Esophagus muscularis mucosa (tissue), 4 donors: ENCODE measurements around the gene DDX21. TPM values are rescaled to one million over a fixed set of nuclear protein-coding genes. Genes with fewer than 3 reads are reported as not detected.
A peak's percentile ranks its signal among the peaks of the same experiment; 100 is the strongest.

ENCODE experiments used
- DNase-seq: peaks from one replicate; pipeline ENCODE4 v3.0.0-alpha.2; 2017; ENCODE audit errors: extremely low spot score
- H3K27ac ChIP-seq, 4 donors: fragments of 200-600 bp; sonication (generic); replicated peaks in 1 of 4; 1 replicate in 3 of 4; 2 replicates in 1 of 4; pipeline ENCODE4 v1.5.1; 2016 to 2019; ENCODE audit warnings: mild to moderate bottlenecking in 1 of 4
- H3K27me3 ChIP-seq, 4 donors: fragments of 200-600 bp; sonication (generic); one replicate each; pipeline versions ENCODE4 v1.5.1 to v1.6.0; 2016 to 2019
- H3K36me3 ChIP-seq, 4 donors: fragments of 200-600 bp; sonication (generic); one replicate each; pipeline ENCODE4 v1.5.1; 2016 to 2019
- H3K4me1 ChIP-seq, 4 donors: fragments of 200-600 bp; sonication (generic); one replicate each; pipeline ENCODE4 v1.5.1; 2016 to 2019
- H3K4me3 ChIP-seq, 4 donors: fragments of 200-600 bp; sonication (generic); 1 replicate in 2 of 4; 2 replicates in 2 of 4; pipeline ENCODE4 v1.5.1; 2016 to 2019; ENCODE audit warnings: mild to moderate bottlenecking in 4 of 4, moderate library complexity in 1 of 4
- H3K9me3 ChIP-seq, 4 donors: fragments of 200-600 bp; sonication (generic); 1 replicate in 3 of 4; 2 replicates in 1 of 4; pipeline ENCODE4 v1.5.1; 2016 to 2019
- EP300 ChIP-seq: sonication (generic); formaldehyde crosslinking; IDR thresholded peaks from one replicate; pipeline ENCODE4 v1.6.1; 2017; ENCODE audit warnings: antibody characterized with exemption
- POLR2A ChIP-seq: fragments of 450-650 bp; IDR thresholded peaks from one replicate; pipeline ENCODE4 v1.6.1; 2017; ENCODE audit warnings: antibody characterized with exemption, moderate library complexity, mild to moderate bottlenecking, low read depth
- POLR2AphosphoS5 ChIP-seq, 2 donors: sonication (generic); formaldehyde crosslinking; IDR thresholded peaks; one replicate each; pipeline ENCODE4 v1.6.1; 2017; ENCODE audit warnings: antibody characterized with exemption in 2 of 2
- WGBS: methylation state at CpG from one replicate; pipeline ENCODE4 v1.1.5; 2018; 5-methylcytosine and 5-hydroxymethylcytosine counted together
- intact Hi-C: fragments of 100-400 bp; cut with DNase I; formaldehyde crosslinking; loops from one replicate; pipeline ENCODE4 v1.15.1; 2023
- total RNA-seq, 4 donors: library from RNA; depleted of rRNA; stranded (reverse); fragments of >200 nt; gene quantifications; one replicate each; pipeline versions ENCODE4 v1.1.0 to v1.2.1, GENCODE V29; 2016
- TF ChIP-seq, protein P1 (sequence below), 3 experiments: fragments of 200-600 bp in 2 of 3; fragments of 450-650 bp in 1 of 3; sonication (generic) in 2 of 3; IDR thresholded peaks; one replicate each; pipeline ENCODE4 v1.5.1; 2017 to 2019; ENCODE audit warnings: antibody characterized with exemption in 3 of 3, mild to moderate bottlenecking in 2 of 3, moderate library complexity in 1 of 3

DDX21 gene
- total RNA-seq, 4 donors from 2014 or later: 26.5 to 98.9 (median 30.8) TPM

- Histone ChIP-seq H3K4me3 (peak within 1 kb of the TSS; percentile 75 to 97 (median 80)), H3K4me1 (peaks cover 44 to 55% (median 50%) of the 10 kb centered on the region in 4 donors), H3K36me3 (peaks cover 6 to 22% (median 13%) of the 10 kb centered on the region in 4 donors), H3K27me3 (no peaks in the 10 kb centered on the region), H3K27ac (peak within 1 kb of the TSS; percentile 84 to 89 (median 88)), H3K9me3 (no peaks in the 10 kb centered on the region)
- 0% methylated on average over 33 of the region's 62 CpGs for WGBS
- TF ChIP-seq EP300 (no peak), POLR2AphosphoS5 (IDR thresholded peaks at IDR 0.05) (peak; percentile 97 to 98), POLR2A (peak; percentile 32)
- TF ChIP-seq, protein P1, sequence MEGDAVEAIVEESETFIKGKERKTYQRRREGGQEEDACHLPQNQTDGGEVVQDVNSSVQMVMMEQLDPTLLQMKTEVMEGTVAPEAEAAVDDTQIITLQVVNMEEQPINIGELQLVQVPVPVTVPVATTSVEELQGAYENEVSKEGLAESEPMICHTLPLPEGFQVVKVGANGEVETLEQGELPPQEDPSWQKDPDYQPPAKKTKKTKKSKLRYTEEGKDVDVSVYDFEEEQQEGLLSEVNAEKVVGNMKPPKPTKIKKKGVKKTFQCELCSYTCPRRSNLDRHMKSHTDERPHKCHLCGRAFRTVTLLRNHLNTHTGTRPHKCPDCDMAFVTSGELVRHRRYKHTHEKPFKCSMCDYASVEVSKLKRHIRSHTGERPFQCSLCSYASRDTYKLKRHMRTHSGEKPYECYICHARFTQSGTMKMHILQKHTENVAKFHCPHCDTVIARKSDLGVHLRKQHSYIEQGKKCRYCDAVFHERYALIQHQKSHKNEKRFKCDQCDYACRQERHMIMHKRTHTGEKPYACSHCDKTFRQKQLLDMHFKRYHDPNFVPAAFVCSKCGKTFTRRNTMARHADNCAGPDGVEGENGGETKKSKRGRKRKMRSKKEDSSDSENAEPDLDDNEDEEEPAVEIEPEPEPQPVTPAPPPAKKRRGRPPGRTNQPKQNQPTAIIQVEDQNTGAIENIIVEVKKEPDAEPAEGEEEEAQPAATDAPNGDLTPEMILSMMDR (IDR thresholded peaks at IDR 0.05): peak; percentile 39 to 52 (median 52)
- DNase-seq: peak; percentile 98
- intact Hi-C loops: loop anchor here (10.0 kb wide), 1 partner anchor 196 kb away; the partner anchor contains the start of gene SUPV3L1
These were observed 32.8 kb downstream of the DDX21 start, which contains the start of gene KIFBP for GRCh38 chr10:68988530-68989316. Gene KIFBP (plus strand): TSS chr10:68988803. CDS start chr10:68988833, 30 bp downstream.

DNA sequence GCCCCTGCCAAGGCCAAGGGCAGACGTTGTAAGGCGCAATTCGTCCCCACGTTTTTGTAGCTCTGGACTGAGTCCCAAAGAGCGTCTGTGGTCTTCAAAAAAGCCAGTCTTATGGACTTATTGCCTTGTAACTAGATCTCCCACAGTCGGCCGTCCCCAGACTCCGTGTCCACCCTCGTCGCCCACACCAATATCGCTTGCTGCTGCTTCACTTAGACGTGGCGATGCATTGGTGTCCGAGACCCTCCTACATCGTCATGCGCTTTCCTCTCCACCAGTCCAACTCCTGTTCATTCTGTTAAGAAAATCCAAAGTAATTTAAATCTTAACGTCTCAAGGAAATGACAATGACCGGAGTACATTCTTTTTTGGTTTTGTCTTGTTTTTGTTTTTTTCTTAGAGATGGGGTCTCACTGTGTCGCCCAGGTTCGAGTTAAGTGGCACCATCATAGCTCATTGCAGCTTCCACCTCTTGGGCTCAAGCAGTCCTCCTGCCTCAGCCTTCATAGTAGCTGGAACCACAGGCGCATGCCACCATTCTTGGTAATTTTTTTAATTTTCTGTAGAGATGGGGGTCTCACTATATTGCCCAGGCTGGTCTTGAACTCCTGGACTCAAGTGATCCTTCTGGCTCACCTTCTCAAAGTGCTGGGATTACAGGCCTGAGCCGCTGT lies 33.5 kb downstream of the DDX21 start:
- TF ChIP-seq EP300 (no peak), POLR2A (no peak)
- TF ChIP-seq, protein P1 (IDR thresholded peaks at IDR 0.05): no peak
- Histone ChIP-seq H3K27ac (peak overlapping the region; percentile 84 to 89 (median 88)), H3K27me3 (no peaks in the 10 kb centered on the region), H3K4me3 (peak overlapping the region; percentile 75 to 97 (median 80)), H3K9me3 (no peaks in the 10 kb centered on the region), H3K36me3 (peaks cover 0 to 14% (median 6%) of the 10 kb centered on the region in 4 donors), H3K4me1 (peaks cover 45 to 57% (median 56%) of the 10 kb centered on the region in 4 donors)
- 19% methylated on average over 22 of the region's 22 CpGs for WGBS
- DNase-seq: peak; percentile 90
- intact Hi-C loops: loop anchor here (10.0 kb wide), 1 partner anchor 195 kb away; the partner anchor contains the start of gene SUPV3L1

DNA sequence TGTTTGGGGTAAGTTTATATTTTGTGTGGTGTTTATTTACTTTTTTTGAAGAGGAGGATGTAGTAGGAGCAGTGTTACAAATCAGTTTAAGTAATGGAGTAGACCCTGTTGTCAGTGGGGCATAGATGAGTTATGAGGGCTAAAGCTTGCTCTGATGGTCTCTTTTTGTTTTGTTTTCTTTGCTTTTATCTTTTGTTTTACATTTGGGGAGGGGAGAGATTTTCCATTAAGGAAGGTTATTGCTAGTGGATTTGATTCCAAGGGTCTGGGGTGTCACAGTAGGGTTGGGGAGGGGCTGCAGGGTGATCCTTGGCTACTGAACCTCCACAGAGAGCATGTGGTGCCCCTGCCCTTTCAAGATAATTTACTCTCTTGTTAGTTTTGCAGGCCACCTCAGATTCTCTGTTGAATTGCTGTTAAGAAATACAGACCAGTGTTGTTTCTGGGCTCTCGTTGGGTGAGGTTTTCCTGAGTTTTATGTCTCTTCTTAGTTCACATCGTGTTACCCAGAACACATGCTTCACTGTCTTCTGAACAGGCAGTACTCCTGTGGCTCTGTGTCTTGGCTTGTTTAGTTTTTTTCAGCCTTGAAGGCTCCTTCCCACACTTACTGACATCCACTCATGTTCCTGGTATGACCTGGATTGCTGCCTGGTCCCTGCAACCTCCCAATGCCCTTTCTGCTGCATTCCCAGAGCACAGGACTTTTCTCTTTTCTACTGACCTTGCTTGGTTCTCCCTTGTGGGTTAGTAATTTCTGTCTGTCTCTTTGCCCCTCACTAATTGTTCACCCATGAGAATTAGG lies 36.9 kb downstream of the DDX21 start:
- Histone ChIP-seq H3K27me3 (no peaks in the 10 kb centered on the region), H3K4me1 (peaks cover 54 to 77% (median 68%) of the 10 kb centered on the region in 4 donors), H3K27ac (peak overlapping the region; percentile 59 to 82 (median 68)), H3K36me3 (no peaks in the 10 kb centered on the region), H3K9me3 (no peaks in the 10 kb centered on the region), H3K4me3 (peak overlapping the region in 1 of 4 donors; percentile 9)
- peak; percentile 91 for DNase-seq
- TF ChIP-seq EP300: peak; percentile 58
- TF ChIP-seq, protein P1 (IDR thresholded peaks at IDR 0.05): no peak
- no peak for TF ChIP-seq POLR2A
- peak; percentile 76 to 84 for TF ChIP-seq POLR2AphosphoS5 (IDR thresholded peaks at IDR 0.05)
- 17% methylated on average over 2 of the region's 2 CpGs for WGBS
- intact Hi-C loops: loop anchor here (5.0 kb wide), 1 partner anchor 129 kb away; the partner anchor contains the start of gene VPS26A

DNA sequence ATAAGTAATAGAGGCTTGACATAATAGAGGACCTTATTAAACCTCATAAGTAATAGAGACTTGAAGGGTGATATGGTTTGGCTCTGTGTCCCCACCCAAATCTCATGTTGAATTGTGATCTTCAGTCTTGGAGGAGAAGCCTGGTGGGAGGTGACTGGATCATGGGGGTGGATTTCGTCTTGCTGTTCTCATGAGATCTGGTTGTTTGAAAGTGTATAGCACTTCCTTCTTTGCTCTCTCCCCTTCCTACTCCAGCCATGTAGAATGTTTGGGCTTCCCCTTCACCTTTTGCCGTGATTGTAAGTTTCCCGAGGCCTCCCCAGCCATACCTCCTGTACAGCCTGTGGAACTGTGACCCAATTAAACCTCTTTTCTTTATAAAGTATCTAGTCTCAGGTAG lies 41.2 kb downstream of the DDX21 start:
- intact Hi-C loops: no loop called here
- H3K27me3 ChIP-seq: no peaks in the 10 kb centered on the region
- TF ChIP-seq POLR2AphosphoS5 (IDR thresholded peaks at IDR 0.05): no peak
- TF ChIP-seq, protein P1 (IDR thresholded peaks at IDR 0.05): no peak
- no peak for TF ChIP-seq EP300
- no peak for TF ChIP-seq POLR2A

More for the DNA sequence above, 41.2 kb downstream of the DDX21 start:
- peaks cover 14 to 28% (median 17%) of the 10 kb centered on the region in 4 donors for H3K36me3 ChIP-seq
- DNase-seq: peak; percentile 88
- 83% methylated on average over 3 of the region's 3 CpGs for WGBS
- no peak overlapping the region for H3K4me3 ChIP-seq
- H3K9me3 ChIP-seq: no peaks in the 10 kb centered on the region
- H3K27ac ChIP-seq: peak overlapping the region in 2 of 4 donors; percentile 13 to 27
- peaks cover 28 to 48% (median 36%) of the 10 kb centered on the region in 4 donors for H3K4me1 ChIP-seq
